ENCODE data around the gene PADI3. TPM values are rescaled to one million over a fixed set of nuclear protein-coding genes. Genes with fewer than 3 reads are reported as not detected.

The PADI3 gene
- total RNA-seq, 1 donor from 2014 or later = not detected

DNA sequence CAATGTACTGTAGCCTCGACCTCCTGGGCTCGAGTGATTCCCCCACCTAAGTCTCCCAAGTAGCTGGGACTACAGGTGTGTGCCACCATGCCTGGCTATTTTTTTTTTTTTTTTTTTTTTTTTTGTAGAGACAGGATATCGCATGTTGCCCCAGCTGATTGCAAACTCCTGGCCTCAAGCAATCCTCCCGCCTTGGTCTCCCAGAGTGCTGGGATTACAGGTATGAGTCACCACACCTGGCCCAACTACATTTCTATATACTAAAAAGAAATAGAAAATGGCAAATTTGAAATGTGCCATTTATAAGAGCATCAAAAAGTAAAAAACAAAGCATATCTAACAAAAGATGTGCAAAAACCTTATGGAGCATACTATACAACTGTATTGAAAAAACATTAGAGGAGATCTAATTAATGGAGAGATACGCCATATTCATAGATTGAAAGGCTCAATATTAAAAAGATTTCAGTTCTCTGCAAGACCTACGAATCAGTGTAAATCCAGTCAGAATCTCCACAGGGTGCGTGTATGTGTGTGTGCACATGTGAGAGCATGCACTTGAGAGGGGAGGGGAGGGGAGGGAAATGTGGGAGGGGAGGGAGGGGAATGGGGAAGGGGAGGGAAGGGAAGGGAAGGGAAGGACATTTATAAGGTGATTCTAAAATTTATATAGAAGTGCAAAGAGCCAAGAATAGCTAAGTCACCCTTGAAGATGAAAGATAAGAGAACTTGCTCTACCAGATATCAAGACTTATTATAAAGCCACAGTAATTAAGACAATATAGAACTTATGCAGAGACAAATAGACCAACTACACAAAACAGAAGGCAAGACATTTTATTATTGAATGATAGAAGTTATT, 43.6 kb downstream of the PADI3 start:
- FAIRE-seq (no peak), DNase-seq (ENCODE audit: low spot score in 2 of 2) (no peak)

- FAIRE-seq (no peak), DNase-seq (ENCODE audit: low spot score in 2 of 2) (no peak)
These were observed 45.0 kb downstream of the PADI3 start for GRCh38 chr1:17293681-17294425.

GRCh38 chr1:17295292-17295691, 46.4 kb downstream of the PADI3 start:
- DNase-seq (ENCODE audit: low spot score in 2 of 2) = no peak
- no peak for FAIRE-seq

DNA sequence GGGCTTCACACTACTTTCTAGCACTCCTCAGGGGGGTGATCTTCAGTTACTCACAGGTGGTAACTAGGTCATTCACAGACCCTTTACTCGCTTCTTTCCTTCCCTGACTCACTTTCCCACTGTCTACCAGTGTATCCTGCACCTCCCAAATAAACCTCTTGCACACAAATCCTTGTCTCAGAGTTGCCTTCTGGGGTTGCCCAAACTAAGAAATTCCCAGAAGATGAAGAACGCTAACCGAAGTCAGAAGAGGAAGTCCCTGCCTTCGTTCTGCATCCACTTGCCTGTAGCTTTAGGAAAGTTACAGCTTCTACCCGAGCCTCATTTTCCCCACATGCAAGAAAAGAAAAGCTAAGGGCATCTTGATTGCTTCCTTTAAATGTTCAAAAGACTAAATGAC, 47.2 kb downstream of the PADI3 start:
- no peak for FAIRE-seq
- no peak for DNase-seq (ENCODE audit: low spot score in 2 of 2)

- DNase-seq (ENCODE audit: low spot score in 2 of 2) (no peak), FAIRE-seq (no peak)
These were observed 49.1 kb downstream of the PADI3 start for GRCh38 chr1:17297991-17298390.

DNA sequence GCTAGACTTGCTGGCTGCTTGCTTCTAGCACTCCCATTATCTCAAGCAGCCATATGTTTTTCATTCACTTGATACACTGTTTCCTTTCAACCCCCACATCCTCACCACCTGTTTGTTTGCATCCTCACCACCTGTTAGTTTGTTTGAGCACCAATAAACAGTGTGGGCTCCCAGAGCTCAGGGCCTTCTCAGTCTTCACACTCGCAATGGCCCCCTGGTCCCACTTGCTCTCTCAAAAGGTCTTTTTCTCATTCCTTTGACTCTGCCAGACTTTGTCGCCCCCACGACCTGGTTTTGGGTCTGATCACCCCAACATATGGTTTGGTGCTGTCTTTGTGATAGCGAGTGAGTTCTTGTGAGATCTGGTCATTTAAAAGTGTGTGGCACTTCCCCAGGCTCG, 52.9 kb downstream of the PADI3 start:
- FAIRE-seq = no peak
- DNase-seq (ENCODE audit: low spot score in 2 of 2) = no peak

GRCh38 chr1:17304151-17304825, 55.4 kb downstream of the PADI3 start:
- FAIRE-seq (no peak), DNase-seq (ENCODE audit: low spot score in 2 of 2) (no peak)

DNA sequence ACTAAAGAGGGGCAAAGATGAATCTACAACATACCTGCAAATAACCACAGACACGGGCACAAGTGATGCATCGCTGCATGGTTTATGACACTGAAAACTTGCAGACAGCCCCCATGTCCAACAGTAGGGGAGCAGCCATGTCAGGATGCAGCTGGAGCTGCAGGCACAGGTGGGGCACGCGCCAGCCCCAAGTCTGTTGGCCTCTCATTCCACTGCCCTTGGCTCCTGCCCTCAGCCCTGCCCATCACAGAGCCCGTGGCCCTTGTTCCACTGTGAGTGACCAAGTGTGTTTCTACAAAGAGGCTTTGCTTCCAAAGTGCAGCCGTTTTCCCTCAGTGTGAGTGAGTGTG, 55.9 kb downstream of the PADI3 start:
- DNase-seq (ENCODE audit: low spot score in 2 of 2) (no peak), FAIRE-seq (no peak)

DNA sequence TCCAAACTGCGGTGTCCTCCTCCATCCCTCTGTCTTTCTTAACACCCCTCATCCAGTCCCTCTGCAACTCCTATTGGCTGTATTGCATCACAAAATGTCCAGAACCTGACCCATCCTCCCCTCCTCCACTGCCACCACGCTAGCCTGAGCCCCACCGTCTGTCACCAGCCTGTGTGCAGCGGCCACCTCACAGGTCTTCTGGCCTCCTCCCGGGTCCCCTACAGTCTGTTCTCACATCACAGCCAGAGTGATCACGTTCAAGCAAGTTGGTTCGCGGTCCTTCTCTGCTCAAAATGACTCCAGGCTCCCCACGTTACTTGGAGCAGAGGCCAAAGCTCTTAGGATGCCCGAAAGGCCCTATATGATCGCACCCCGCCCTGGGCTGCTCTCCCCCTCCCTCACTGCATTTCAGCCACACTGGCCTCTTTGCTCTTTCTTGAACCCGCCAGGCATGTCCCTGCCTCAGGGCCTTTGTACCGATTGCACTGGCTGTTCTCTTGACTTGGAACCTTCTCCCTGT, 56.7 kb downstream of the PADI3 start:
- FAIRE-seq = no peak
- no peak for DNase-seq (ENCODE audit: low spot score in 2 of 2)

DNA sequence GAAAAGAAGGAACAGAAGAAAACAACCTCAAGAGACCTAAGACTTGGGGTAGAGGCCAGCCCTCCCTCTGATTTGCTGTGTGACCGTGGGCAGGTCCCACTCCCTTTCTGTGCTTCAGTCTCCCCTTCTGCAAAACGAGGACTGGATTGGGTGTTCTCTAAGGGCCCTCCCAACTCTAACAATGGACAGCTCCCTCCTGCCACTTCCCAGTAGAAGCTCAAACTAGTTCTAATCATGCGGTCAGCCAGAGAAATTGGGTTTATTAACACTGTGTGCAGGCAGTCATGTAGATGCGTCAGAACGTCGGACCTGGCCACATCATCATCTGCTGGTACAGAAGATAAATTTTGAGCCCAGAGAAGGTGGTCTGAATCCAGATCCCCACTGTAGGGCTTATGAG, 57.5 kb downstream of the PADI3 start:
- no peak for DNase-seq (ENCODE audit: low spot score in 2 of 2)
- FAIRE-seq = no peak

- no peak for FAIRE-seq
- DNase-seq (ENCODE audit: low spot score in 2 of 2) = no peak
These were observed 58.0 kb downstream of the PADI3 start for GRCh38 chr1:17306921-17307320.

DNA sequence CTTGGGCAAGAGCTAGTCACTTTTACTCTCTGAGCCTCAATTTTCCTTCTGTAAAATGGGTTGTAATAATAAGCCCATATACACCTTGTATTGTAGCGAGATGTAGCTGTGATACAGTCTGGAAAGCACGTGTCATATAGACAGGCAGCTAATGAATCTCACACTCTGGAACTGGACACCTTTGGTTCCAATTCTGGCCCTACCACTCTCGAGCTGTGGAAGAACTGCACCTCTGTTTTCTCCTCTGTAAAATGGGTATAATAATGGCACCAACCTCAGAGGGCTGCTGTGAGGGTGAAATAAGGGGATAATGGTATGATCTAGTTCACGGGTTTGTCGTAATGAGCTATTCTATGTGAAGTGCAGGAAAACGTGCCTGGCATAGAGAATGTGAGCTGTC, 58.4 kb downstream of the PADI3 start:
- no peak for DNase-seq (ENCODE audit: low spot score in 2 of 2)
- no peak for FAIRE-seq

DNA sequence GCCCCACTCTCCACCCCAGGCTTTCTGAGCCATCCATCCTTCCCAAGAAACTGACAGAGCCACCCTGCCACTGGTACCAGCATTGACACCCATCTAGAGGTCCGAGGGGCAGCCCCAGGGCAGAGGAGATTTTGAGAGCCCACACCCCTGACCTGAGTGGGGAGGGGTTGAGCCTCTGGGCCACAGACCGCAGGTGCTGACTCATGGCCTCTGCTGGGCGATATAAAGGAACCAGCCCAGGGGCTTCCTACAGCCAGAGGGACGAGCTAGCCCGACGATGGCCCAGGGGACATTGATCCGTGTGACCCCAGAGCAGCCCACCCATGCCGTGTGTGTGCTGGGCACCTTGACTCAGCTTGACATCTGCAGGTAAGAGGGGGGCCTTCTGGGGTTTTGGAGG, 59.0 kb downstream of the PADI3 start, which contains the start of gene PADI4:
PADI4 (plus strand) TSS at position 252 of the 400 bp plus-strand sequence; CDS start at position 278, 26 bp downstream.
- no peak for FAIRE-seq

GRCh38 chr1:17308593-17308992, 59.7 kb downstream of the PADI3 start:
- FAIRE-seq (no peak), DNase-seq (ENCODE audit: low spot score in 2 of 2) (no peak)

More for the DNA sequence above, 59.0 kb downstream of the PADI3 start, which contains the start of gene PADI4:
- DNase-seq (ENCODE audit: low spot score in 2 of 2) = no peak

- FAIRE-seq = no peak
- DNase-seq (ENCODE audit: low spot score in 2 of 2) = no peak
These were observed 60.6 kb downstream of the PADI3 start for GRCh38 chr1:17309426-17310067.

- FAIRE-seq = no peak
- no peak for DNase-seq (ENCODE audit: low spot score in 2 of 2)
These were observed 61.3 kb downstream of the PADI3 start for GRCh38 chr1:17310068-17310640.

GRCh38 chr1:17313530-17314309, 64.8 kb downstream of the PADI3 start:
- FAIRE-seq = no peak

GRCh38 chr1:17314491-17314971, 65.6 kb downstream of the PADI3 start:
- FAIRE-seq (no peak), DNase-seq (ENCODE audit: low spot score in 2 of 2) (no peak)

More at GRCh38 chr1:17313530-17314309, 64.8 kb downstream of the PADI3 start:
- DNase-seq (ENCODE audit: low spot score in 2 of 2) = no peak

DNA sequence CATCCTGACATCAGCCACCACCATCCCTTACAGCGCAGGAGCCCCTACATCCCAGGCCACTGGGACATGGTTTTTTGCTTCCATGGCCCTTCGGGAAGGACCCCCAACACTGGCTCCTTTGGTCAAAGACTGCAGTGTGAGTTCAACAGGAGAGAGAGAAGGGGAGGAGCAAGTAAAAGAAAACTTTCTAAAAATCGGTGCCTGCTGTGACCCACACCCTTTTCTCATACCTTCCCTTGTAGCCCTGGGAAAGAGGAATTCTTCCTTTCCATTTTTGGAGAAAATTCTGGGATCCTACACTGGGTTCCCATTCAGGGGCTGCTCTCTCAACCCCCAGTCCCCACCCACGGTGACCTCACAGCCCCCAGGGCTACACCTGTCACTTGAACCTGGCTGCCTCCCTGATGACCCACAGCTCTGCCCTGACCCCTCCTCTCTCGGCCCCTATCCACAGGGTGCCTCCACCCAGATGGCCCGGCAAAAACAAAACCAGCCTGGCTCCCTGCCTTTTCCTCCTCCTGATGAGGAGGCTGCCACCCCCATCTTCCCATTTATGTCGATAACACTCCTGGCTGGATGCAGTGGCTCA, 66.7 kb downstream of the PADI3 start:
- no peak for DNase-seq (ENCODE audit: low spot score in 2 of 2)
- no peak for FAIRE-seq

Data from frontal cortex (tissue), 4 donors.